Fibroblast of lung (primary cell): ENCODE measurements around the gene ZEB2.

Source experiments
- EZH2 ChIP-seq: IDR thresholded peaks from 2 replicates; pipeline ENCODE4 v1.5.1; 2012; ENCODE audit warnings: low read length, control low read depth, mild to moderate bottlenecking; ENCODE audit errors: missing control alignments
- TF ChIP-seq, protein P1 (sequence below), 2 donors: IDR thresholded peaks in 1 of 2; conservative IDR thresholded peaks in 1 of 2; 1 replicate in 1 of 2; 2 replicates in 1 of 2; pipeline ENCODE4 v1.5.1; 2011 to 2012; ENCODE audit warnings: low read length in 2 of 2, control low read depth in 1 of 2, inconsistent platforms in 1 of 2, low read depth in 1 of 2, mild to moderate bottlenecking in 1 of 2

DNA sequence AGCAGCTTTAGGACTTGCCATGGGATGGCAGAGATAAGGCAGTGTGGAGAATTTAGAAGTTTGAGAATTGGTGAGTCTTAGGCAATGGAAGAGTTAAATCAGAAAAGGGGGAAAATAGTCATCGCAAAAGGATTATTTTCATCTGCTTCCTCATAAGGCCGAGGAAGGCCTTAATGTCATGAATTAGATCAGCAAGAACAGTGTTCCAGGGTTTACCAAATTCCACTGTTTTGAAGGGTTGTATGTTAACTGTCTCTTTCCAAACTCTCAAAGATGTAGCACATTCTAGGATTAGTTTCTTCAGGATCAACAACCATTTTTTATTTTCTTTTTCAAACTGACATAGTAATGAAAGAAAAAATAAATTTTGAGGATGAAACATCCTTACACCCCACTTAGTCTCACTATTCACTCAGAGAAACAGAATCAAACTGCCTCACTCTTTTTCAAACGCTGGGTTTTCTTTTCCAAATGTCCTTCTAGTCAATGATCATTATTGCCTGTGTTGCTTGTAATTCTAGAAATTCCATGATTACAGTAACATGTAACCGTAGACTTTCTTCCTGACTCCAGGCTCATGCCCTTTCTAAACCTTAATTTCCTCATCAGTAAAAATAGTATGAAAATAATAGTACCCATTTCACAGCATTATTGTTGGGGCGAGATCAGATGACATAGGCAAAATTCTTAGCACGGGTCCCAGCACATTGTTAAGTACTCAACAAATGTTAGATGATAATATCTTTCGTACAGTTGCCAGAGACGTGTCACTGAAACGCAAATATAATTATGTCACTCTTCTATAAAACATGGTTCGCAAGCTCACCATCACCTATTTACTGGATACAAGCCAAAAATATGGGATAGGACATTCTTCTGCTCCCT, 23.6 kb downstream of the ZEB2 start:
- TF ChIP-seq, protein P1, sequence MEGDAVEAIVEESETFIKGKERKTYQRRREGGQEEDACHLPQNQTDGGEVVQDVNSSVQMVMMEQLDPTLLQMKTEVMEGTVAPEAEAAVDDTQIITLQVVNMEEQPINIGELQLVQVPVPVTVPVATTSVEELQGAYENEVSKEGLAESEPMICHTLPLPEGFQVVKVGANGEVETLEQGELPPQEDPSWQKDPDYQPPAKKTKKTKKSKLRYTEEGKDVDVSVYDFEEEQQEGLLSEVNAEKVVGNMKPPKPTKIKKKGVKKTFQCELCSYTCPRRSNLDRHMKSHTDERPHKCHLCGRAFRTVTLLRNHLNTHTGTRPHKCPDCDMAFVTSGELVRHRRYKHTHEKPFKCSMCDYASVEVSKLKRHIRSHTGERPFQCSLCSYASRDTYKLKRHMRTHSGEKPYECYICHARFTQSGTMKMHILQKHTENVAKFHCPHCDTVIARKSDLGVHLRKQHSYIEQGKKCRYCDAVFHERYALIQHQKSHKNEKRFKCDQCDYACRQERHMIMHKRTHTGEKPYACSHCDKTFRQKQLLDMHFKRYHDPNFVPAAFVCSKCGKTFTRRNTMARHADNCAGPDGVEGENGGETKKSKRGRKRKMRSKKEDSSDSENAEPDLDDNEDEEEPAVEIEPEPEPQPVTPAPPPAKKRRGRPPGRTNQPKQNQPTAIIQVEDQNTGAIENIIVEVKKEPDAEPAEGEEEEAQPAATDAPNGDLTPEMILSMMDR (conservative IDR thresholded peaks at IDR 0.05 in 1 of 2, IDR thresholded peaks at IDR 0.05 in 1 of 2; ENCODE audit: low read depth in 1 of 2, low read length in 2 of 2): no peak
- TF ChIP-seq EZH2: no peak
